ENCODE data around the gene OPN4.
"Not testable (repeated sequence)": the region's sequence is repeated elsewhere in the genome, so short reads cannot be mapped to it uniquely, and the experiment has no call there.

The OPN4 gene

DNA sequence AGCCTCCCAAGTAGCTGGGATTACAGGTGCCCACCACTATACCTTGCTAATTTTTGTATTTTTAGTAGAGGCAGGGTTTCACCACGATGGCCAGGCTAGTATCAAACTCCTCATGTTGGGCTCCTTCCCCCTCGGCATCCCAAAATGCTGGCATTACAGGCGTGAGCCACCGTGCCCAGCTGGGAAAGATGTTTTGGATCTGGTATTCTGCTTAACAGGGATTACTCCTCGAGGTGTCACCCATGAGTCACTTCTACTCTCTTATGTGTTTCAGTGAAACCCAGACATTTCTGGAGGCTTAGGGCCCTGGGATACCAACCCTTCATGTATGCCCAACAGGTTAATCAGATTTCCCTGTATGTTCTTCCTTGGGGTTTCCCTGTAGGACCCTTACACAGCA, 11.8 kb upstream of the OPN4 start:
- TF ChIP-seq, protein P1, sequence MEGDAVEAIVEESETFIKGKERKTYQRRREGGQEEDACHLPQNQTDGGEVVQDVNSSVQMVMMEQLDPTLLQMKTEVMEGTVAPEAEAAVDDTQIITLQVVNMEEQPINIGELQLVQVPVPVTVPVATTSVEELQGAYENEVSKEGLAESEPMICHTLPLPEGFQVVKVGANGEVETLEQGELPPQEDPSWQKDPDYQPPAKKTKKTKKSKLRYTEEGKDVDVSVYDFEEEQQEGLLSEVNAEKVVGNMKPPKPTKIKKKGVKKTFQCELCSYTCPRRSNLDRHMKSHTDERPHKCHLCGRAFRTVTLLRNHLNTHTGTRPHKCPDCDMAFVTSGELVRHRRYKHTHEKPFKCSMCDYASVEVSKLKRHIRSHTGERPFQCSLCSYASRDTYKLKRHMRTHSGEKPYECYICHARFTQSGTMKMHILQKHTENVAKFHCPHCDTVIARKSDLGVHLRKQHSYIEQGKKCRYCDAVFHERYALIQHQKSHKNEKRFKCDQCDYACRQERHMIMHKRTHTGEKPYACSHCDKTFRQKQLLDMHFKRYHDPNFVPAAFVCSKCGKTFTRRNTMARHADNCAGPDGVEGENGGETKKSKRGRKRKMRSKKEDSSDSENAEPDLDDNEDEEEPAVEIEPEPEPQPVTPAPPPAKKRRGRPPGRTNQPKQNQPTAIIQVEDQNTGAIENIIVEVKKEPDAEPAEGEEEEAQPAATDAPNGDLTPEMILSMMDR (IDR thresholded peaks at IDR 0.05; ENCODE audit: extremely low read depth, missing control alignments) = no peak
- DNase-seq (ENCODE audit: low spot score) = no peak

DNA sequence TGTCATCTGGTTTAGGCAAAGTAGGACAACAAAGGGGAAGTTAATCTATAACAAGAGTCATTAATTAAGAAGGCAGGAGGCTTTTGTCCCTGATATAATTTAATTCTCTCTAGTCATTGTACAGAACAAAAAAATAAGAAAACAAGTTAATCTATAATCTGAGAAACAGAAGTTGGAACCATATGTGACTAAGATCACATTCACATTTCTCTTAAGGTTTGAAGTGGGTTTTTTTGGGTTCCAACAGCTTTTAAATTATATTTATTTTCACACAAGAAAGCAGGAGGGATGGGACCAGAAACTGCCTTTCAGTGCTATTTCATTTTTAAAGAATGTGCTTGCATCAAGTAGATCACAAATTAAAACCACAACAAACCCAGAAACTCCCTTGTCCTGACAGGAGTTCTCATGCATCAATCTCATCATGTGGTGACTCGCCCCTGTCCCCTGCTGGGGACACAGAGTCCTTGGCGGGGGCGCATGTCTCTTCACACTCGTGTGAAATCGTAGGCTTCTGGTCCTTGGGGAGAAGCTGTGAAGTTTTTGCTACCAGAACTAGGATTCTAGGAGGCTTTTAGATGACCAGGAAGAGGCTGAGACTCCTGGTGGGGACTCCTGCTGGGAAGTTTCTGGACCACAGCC, 10.1 kb upstream of the OPN4 start:
- TF ChIP-seq, protein P1 (IDR thresholded peaks at IDR 0.05; ENCODE audit: extremely low read depth, missing control alignments) = no peak
- peak; percentile 42 for DNase-seq (ENCODE audit: low spot score)

DNA sequence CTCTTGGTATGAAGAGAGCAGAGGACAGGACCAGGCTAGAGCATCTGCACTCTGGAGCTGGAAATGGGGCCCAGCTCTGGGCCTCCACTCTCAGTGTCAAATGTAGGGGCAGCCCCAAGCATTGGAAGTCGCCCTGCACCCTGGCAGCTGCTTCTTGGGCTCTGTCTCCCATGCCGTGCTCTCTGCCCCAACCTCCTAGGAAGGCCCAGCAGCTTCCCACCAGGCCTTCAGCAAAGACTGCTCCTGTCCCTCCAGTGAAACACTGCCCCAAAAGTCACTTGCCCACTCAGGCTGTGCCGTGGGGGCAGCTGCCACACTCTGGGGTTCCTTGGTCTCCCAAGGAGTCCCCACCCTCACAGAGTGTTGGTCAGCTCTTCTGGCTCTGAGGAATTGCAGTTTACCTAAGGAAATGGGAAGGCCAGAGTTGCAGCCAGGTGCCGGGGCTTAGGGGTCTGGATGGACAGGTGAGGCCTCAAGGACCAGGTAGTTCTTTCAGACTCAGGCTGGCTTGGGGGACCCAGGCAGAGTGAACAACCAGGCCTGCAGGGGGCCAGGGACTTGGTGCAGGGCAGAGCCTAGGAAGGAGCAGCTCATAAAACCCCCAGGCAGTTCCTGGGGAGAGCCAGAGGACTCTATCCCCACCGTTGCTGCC, 9.4 kb upstream of the OPN4 start:
- DNase-seq (ENCODE audit: low spot score) = no peak
- TF ChIP-seq, protein P1 (IDR thresholded peaks at IDR 0.05; ENCODE audit: extremely low read depth, missing control alignments) = no peak

DNA sequence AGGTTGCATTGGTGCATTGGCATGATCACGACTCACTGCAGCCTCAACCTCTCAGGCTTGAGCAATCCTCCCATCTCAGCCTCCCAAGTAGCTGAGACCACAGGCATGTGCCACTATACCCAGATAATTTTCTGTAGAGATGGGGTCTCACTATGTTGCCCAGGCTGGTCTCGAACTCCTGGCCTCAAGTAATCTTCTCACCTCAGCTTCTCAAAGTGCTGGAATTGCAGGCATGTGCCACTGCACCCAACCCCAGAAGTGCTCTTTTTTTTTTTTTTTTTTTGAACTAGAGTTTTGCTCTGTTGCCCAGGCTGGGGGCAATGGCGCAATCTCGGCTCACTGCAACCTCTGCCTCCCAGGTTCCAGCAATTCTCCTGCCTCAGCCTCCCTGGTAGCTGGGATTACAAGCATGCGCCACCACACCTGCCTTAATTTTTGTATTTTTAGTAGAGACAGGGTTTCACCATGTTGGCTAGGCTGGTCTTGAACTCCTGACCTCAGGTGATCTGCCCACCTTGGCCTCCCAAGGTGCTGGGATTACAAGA, 8.7 kb upstream of the OPN4 start:
- not testable (repeated sequence) for DNase-seq (ENCODE audit: low spot score)

DNA sequence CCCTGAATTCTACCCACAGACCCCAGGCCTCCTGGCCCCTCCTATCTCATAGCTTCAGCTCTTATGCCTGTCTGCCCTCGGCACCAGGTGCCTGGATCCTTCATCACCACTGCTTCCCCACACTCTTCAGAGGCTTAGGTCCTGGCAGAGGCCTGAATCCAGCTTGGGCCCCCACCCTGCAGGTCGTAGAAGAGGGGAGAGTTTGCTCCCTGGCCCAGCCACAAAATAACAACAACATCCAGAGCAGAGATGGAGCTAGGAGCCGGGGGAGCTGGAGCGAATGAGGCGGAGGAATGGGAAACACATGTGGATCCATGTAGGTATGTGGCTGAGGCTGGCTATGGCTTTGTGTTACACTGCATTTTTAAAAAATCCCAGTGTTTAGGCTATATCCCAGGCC, 7.8 kb upstream of the OPN4 start:
- TF ChIP-seq, protein P1 (IDR thresholded peaks at IDR 0.05; ENCODE audit: extremely low read depth, missing control alignments) = no peak
- DNase-seq (ENCODE audit: low spot score) = no peak

DNA sequence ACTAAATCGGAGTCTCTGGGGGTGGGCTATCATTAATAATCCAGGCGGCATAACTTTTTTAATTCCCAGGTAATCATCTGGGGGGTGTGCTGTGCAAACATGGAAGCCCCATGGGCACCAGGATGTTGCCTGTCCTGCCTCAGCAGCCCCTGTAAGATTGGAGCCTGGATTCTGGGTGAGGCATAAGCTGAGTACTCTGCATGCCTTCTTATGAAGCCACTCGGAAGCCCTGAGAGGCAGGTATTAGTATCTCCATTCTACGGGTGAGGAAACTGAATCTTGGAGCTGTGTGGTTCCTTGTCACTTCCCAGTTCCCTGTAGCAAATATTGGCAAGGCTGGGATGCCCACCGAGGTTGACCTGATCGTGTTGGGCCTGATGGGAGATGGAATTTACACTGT, 7.4 kb upstream of the OPN4 start:
- TF ChIP-seq, protein P1 (IDR thresholded peaks at IDR 0.05; ENCODE audit: extremely low read depth, missing control alignments) = no peak
- DNase-seq (ENCODE audit: low spot score) = no peak

DNA sequence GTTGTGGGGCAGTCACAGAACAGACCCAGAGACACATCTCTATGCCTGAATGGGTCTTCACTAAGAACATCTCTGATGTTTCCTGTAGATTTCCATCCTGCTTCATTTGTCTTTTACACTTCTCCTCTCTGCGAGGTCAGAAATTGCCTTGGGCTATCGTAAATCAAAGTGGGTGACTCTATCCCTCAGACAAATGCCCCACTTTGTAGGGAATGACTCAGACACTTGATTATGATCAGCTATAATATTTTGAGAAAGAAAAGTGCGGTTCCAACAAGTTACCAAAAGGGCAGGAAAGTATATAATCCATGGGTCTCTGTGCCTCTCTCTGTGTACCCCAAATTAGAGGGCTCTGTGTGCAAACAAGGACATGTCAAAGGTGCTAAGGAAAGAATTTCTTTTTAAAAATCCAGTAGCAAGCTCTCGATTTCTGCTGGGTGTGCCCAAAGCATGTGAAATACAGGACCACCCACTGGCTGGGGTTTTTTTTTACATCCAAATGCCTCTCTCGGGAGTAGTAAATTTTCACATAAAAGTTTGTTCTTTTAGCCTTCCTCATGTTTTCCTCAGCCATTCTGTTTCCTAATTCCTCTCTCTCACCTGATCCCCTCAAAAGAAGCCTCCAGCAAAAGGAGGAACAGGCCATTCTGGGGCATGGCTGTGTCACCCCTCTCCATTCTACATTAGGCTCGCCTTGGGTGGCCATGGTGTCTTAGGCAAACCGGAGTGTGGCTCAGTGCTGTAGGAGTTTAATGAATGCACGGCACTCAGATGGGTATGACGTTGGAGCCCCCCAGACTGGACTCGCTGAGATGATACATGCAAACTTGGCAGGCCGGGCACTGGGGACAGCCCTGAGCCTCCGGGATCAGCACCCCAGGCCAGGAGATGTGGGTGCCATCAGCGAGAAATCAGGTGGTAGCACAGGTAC, 6.3 kb upstream of the OPN4 start:
- TF ChIP-seq, protein P1 (IDR thresholded peaks at IDR 0.05; ENCODE audit: extremely low read depth, missing control alignments) = no peak
- no peak for DNase-seq (ENCODE audit: low spot score)

Data from GM20000 (cell line).